PC-9 (cell line): ENCODE results near the gene PRKACG.

ENCODE experiments used
- CTCF ChIP-seq: fragments of 200-600 bp; sonication (generic); conservative IDR thresholded peaks from 2 replicates; pipeline ENCODE4 v1.6.1; 2017; ENCODE audit warnings: mixed run types, antibody characterized with exemption, mild to moderate bottlenecking, moderate library complexity
- EZH2 ChIP-seq: fragments of 200-600 bp; sonication (generic); IDR thresholded peaks from 2 replicates; pipeline ENCODE4 v1.8.0; 2017; ENCODE audit warnings: antibody characterized with exemption, low read depth

- TF ChIP-seq CTCF (no peak), EZH2 (no peak)
These were observed 22.9 kb upstream of the PRKACG start for GRCh38 chr9:69036799-69037198.
